Cardiac muscle cell (in vitro differentiated cells and primary cell): ENCODE measurements around the gene PLPPR1. TPM values are rescaled to one million over a fixed set of nuclear protein-coding genes. Genes with fewer than 3 reads are reported as not detected.

Source experiments
- DNase-seq, 2 donors: peaks; one replicate each; pipeline versions ENCODE4 v3.0.0 to v3.0.0-alpha.2; 2010 to 2017; ENCODE audit warnings: low read depth in 1 of 2, low spot score in 1 of 2
- H3K27ac ChIP-seq: fragments of 200-600 bp; sonication (generic); 2 replicates; pipeline ENCODE4 v1.5.1; 2016
- H3K27me3 ChIP-seq: fragments of 200-600 bp; sonication (generic); 2 replicates; pipeline ENCODE4 v1.6.0; 2016; ENCODE audit warnings: control low read depth
- H3K36me3 ChIP-seq: fragments of 200-600 bp; sonication (generic); 2 replicates; pipeline ENCODE4 v1.5.1; 2016; ENCODE audit warnings: control low read depth
- H3K4me1 ChIP-seq: fragments of 200-600 bp; sonication (generic); 2 replicates; pipeline ENCODE4 v1.8.1; 2017; ENCODE audit warnings: low read depth, mild to moderate bottlenecking, mixed run types
- H3K4me3 ChIP-seq: fragments of 200-600 bp; sonication (generic); 2 replicates; pipeline ENCODE4 v1.5.1; 2016; ENCODE audit warnings: mild to moderate bottlenecking
- H3K9me3 ChIP-seq: fragments of 200-600 bp; sonication (generic); 2 replicates; pipeline ENCODE4 v1.5.1; 2017; ENCODE audit warnings: low read depth, mild to moderate bottlenecking, control low read depth
- CTCF ChIP-seq: IDR thresholded peaks from 2 replicates; pipeline ENCODE4 v1.5.1; 2012; ENCODE audit warnings: low read depth, mild to moderate bottlenecking, low read length
- polyA plus RNA-seq: library from polyadenylated mRNA; unstranded; fragments of >200 nt; fragmentation: Nextera tagmentation; extraction: Ambion mirVana; gene quantifications from 2 replicates; pipeline ENCODE4 v1.2.1, GENCODE V29; 2016
- total RNA-seq: library from RNA; depleted of rRNA; stranded (reverse); fragments of >200 nt; gene quantifications from 2 replicates; pipeline ENCODE4 v1.2.3, GENCODE V29; 2016

PLPPR1 gene
- total and polyA plus RNA-seq, 2 experiments from 2014 or later, result 0.98 to 1.2 TPM

DNA sequence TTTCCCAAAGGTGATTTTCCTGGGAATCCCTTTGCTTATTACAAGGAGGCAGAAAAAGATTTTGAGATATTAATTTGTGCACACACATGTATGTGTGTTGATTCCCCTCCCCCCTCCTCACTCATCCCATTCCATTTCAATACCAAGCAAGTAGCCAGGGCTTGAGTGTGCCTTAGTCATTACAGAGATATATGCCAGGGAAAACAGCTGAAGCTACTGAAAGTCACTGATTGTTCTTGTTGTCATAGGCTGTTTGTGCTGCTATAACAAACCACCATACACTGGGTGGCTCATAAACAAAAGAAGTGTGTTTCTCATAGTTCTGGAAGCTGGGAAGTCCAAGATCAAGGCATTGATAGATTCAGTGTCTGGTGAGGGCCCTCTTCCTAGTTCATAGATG lies 197.6 kb downstream of the PLPPR1 start:
- H3K9me3 ChIP-seq, result no peaks in the 10 kb centered on the region
- DNase-seq, result no peak
- no peaks in the 10 kb centered on the region for H3K36me3 ChIP-seq
- H3K27me3 ChIP-seq, result no peaks in the 10 kb centered on the region
- no peak overlapping the region for H3K4me3 ChIP-seq
- H3K4me1 ChIP-seq, result no peaks in the 10 kb centered on the region
- TF ChIP-seq CTCF, result no peak
- no peak overlapping the region for H3K27ac ChIP-seq

DNA sequence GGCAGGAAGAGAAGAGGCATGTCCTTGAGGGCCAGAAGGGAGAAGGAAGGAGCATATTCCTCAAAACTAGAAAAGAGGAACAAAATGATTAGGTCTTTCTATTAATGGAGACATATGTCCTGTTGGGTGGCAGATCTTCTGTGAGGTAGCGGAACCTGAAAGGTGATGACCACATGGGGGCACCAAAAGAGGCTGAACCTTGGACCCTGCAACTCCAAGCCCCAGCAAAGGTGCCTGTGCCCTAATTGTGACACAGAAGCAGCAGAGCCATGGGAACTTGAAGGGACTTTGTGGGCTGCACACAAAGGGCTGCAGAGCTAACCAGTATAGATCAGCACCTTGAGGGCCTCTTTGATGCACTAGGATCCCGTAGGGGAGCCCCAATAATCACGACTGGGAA lies 198.3 kb downstream of the PLPPR1 start:
- no peaks in the 10 kb centered on the region for H3K9me3 ChIP-seq
- H3K36me3 ChIP-seq, result no peaks in the 10 kb centered on the region
- H3K27me3 ChIP-seq, result no peaks in the 10 kb centered on the region
- no peak overlapping the region for H3K27ac ChIP-seq
- TF ChIP-seq CTCF, result no peak
- no peaks in the 10 kb centered on the region for H3K4me1 ChIP-seq
- no peak for DNase-seq
- H3K4me3 ChIP-seq, result no peak overlapping the region

- TF ChIP-seq CTCF, result no peak
- H3K4me3 ChIP-seq, result no peak overlapping the region
- no peak overlapping the region for H3K27ac ChIP-seq
- no peaks in the 10 kb centered on the region for H3K4me1 ChIP-seq
- H3K9me3 ChIP-seq, result no peaks in the 10 kb centered on the region
- no peaks in the 10 kb centered on the region for H3K36me3 ChIP-seq
- no peak for DNase-seq
- no peaks in the 10 kb centered on the region for H3K27me3 ChIP-seq
Measured at GRCh38 chr9:101229606-101230005, 201.1 kb downstream of the PLPPR1 start.

DNA sequence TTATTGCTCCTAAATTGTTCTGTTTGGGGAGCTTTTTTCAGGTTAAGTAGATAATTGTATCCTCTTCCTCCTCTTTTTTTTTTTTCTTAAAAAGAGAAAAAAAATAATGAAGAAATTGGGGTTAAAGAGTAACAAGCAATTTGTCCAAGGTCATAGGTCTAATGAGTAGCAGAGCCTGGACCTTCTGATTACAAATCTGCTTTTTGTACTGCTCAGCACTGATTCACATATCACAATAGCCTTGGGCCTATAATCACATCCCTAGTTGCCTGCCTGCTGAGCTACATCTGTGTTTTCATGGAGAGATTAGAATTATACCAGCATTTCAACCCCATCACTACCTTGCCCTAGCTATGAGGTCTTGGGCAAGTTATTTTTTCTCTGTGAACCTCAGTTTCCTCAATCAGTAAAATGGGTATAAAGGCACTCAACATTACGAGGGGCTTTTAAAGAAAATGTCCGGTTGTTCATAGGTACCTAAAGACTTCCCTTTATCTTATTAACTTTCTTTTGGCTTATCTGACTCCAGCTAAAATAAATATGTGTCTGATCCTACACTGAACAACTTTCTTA lies 204.0 kb downstream of the PLPPR1 start:
- Histone ChIP-seq H3K4me3 (no peak overlapping the region), H3K27me3 (no peaks in the 10 kb centered on the region), H3K27ac (no peak overlapping the region), H3K9me3 (no peaks in the 10 kb centered on the region), H3K4me1 (no peaks in the 10 kb centered on the region), H3K36me3 (no peaks in the 10 kb centered on the region)
- TF ChIP-seq CTCF, result no peak
- no peak for DNase-seq

DNA sequence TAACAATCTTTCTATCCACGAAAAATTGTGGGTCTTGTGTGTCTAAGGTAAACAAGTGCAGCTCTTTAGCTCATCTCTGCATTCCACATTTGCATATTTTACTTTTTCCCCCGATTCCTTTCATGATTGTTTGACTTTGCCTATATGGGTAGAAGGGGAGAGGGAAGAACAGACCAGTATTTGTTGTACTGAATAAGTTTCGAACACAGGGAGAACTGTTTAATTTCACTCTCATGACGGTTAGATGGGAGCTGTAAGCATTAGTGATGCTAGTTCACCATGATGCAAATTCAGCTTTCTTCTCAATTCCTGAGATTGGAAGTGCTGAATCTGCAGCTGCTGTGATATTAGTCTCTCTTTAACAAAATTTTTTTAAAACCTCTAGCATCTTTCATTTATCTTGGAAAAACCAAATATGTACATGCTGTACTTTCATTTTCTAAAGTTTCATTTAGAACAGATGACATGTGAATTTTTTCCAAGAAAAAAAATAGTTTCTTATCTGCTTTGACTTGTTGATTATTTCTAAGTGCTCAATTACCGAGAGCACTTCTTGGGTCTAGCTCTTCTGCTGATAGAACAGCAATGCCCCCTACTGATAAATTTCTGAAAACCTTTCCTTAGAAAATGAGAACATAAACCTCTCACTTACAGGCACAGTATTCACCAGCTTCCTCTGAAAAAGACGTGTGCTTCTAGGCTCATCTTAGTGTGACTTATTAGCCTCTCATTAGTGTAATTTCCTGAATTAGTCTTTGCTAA lies 206.8 kb downstream of the PLPPR1 start:
- no peak overlapping the region for H3K4me3 ChIP-seq
- H3K27me3 ChIP-seq, result no peaks in the 10 kb centered on the region
- H3K4me1 ChIP-seq, result no peaks in the 10 kb centered on the region
- H3K9me3 ChIP-seq, result no peaks in the 10 kb centered on the region
- no peak overlapping the region for H3K27ac ChIP-seq
- no peaks in the 10 kb centered on the region for H3K36me3 ChIP-seq
- TF ChIP-seq CTCF, result peak; percentile 46
- DNase-seq, result peak; percentile 48 to 57
